WTC11 (cell line): ENCODE data around the gene RSPH9. TPM values are rescaled to one million over a fixed set of nuclear protein-coding genes. Genes with fewer than 3 reads are reported as not detected.

Experiments used
- ATAC-seq: fragments of 200-7000 bp; cut with Tn5 transposase; 2 replicates; pipeline ENCODE4 v1.10.0; 2021; ENCODE audit warnings: mild to moderate bottlenecking, moderate library complexity
- CTCF ChIA-PET: fragments of 300-600 bp; sonication (Branson Sonifier 250); formaldehyde crosslinking; loops from one replicate; lab custom pipeline; 2021; ENCODE audit warnings: antibody characterized with exemption; lab: Charles Lee
- POLR2A ChIA-PET: fragments of 350-600 bp; sonication (Branson Sonifier 250); formaldehyde crosslinking; loops from one replicate; lab custom pipeline; 2021; ENCODE audit warnings: antibody characterized with exemption; lab: Charles Lee
- DNase-seq: peaks from one replicate; pipeline ENCODE4 v3.0.0; 2021; ENCODE audit warnings: low spot score
- H3K27ac Mint-ChIP-seq: 2 replicates; pipeline ENCODE4 v1.8.0; 2021; ENCODE audit warnings: mixed read lengths
- H3K27me3 Mint-ChIP-seq: 2 replicates; pipeline ENCODE4 v1.8.0; 2021; ENCODE audit warnings: low read depth, mild to moderate bottlenecking, moderate library complexity, mixed read lengths
- H3K36me3 Mint-ChIP-seq: 2 replicates; pipeline ENCODE4 v1.8.0; 2021; ENCODE audit warnings: mixed read lengths
- H3K4me1 Mint-ChIP-seq: 2 replicates; pipeline ENCODE4 v1.8.0; 2022; ENCODE audit warnings: mixed read lengths
- H3K4me3 Mint-ChIP-seq: 2 replicates; pipeline ENCODE4 v1.8.0; 2021; ENCODE audit warnings: mild to moderate bottlenecking, moderate library complexity, mixed read lengths
- H3K9me3 Mint-ChIP-seq: 2 replicates; pipeline ENCODE4 v1.8.0; 2021; ENCODE audit warnings: mixed read lengths
- CBFB ChIP-seq: sonication (generic); formaldehyde crosslinking; IDR thresholded peaks from 2 replicates; pipeline ENCODE4 v1.8.1; 2022; ENCODE audit warnings: mild to moderate bottlenecking, low read depth, missing genetic modification reagents
- ETV6 ChIP-seq: sonication (generic); formaldehyde crosslinking; IDR thresholded peaks from 2 replicates; pipeline ENCODE4 v1.8.1; 2022; ENCODE audit warnings: mild to moderate bottlenecking, missing genetic modification reagents
- MXD4 ChIP-seq: fragments of 250-450 bp; sonication (Bioruptor Pico); IDR thresholded peaks from 2 replicates; pipeline ENCODE4 v1.8.0; 2021; ENCODE audit warnings: mild to moderate bottlenecking, moderate library complexity, borderline replicate concordance
- NFE2L1 ChIP-seq: sonication (generic); formaldehyde crosslinking; IDR thresholded peaks from 2 replicates; pipeline ENCODE4 v1.8.1; 2023; ENCODE audit warnings: missing genetic modification reagents
- OVOL2 ChIP-seq: fragments of 250-450 bp; sonication (Bioruptor Pico); IDR thresholded peaks from 2 replicates; pipeline ENCODE4 v1.9.0; 2021; ENCODE audit warnings: mild to moderate bottlenecking, borderline replicate concordance
- TEAD1 ChIP-seq: sonication (generic); formaldehyde crosslinking; IDR thresholded peaks from 2 replicates; pipeline ENCODE4 v1.8.0; 2022; ENCODE audit warnings: mild to moderate bottlenecking, missing genetic modification reagents
- ZNF423 ChIP-seq: fragments of 250-450 bp; sonication (Bioruptor Pico); IDR thresholded peaks from 2 replicates; pipeline ENCODE4 v2.1.2; 2022; ENCODE audit warnings: mild to moderate bottlenecking, moderate library complexity
- total RNA-seq: library from RNA; stranded (reverse); gene quantifications from 3 replicates; pipeline ENCODE4 v1.2.3, GENCODE V29; 2021
- TF ChIP-seq, protein P1 (sequence below): fragments of 250-450 bp; sonication (Bioruptor Pico); IDR thresholded peaks from 2 replicates; pipeline ENCODE4 v1.8.0; 2021; ENCODE audit warnings: mild to moderate bottlenecking
- TF ChIP-seq, protein P2 (sequence below): sonication (generic); formaldehyde crosslinking; IDR thresholded peaks from 2 replicates; pipeline ENCODE4 v1.8.0; 2022; ENCODE audit warnings: missing genetic modification reagents
- TF ChIP-seq, protein P3 (sequence below): fragments of 250-450 bp; sonication (Bioruptor Pico); IDR thresholded peaks from 2 replicates; pipeline ENCODE4 v1.9.0; 2021; ENCODE audit warnings: mild to moderate bottlenecking
- TF ChIP-seq, protein P4 (sequence below): sonication (generic); formaldehyde crosslinking; IDR thresholded peaks from 2 replicates; pipeline ENCODE4 v1.8.1; 2023; ENCODE audit warnings: mild to moderate bottlenecking, missing genetic modification reagents
- TF ChIP-seq, protein P5 (sequence below): sonication (generic); formaldehyde crosslinking; IDR thresholded peaks from 2 replicates; pipeline ENCODE4 v1.8.1; 2022; ENCODE audit warnings: mild to moderate bottlenecking, missing genetic modification reagents, moderate library complexity, borderline replicate concordance

RSPH9 gene
- total RNA-seq, 1 experiment from 2014 or later, result 0.35 TPM

DNA sequence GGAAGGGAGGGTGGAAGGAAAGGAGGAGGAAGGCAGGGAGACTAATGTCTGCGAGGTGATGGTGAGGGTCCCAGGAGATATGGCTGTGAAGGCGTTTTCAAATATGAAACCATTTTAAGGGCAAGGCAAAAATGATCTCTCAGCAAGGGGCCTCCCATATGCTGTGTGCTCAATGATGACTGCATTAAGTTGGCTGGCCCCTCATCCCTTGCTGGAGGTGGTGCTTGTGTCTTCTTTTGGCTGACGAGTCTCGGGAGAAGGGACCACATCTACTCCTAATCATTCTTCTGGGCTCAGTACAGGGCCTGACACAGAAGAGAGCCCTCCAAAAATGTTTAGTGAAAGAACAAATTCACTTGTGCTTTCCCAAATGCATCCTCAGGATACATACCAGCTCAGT is 65.7 kb downstream of the RSPH9 start (continued):
- no peak for TF ChIP-seq NFE2L1 (CRISPR knock-in tag)

DNA sequence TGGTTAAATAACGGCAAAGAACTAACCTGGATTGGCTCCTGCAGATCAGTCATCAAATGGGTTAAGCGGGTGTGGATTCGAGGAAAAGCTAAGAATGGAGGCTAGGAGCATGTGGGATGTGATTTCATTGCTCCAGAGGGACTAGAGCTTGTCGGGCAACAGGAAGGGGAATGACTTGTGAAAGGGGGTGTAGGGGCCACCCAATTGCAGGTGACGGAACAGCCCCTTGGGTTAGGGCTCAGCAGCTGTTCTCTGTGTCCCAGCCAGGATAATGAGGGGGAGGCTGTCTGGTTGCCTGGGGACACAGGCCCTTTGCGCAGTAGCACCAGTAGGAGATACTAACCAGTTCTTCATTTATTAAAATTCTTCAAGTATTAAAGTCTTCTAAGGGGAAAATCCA is 67.7 kb downstream of the RSPH9 start:
- H3K27me3 Mint-ChIP-seq, result no peaks in the 10 kb centered on the region; the same call in 1 of the 2 replicates
- ATAC-seq (no peak), DNase-seq (no peak)
- ChIA-PET CTCF (interaction anchor here (0.6 to 1.0 kb wide), 2 partner anchors 39 to 44 kb away, joined by 3 to 4 read pairs; no protein-coding TSS in a partner anchor), POLR2A (no interaction called here)
- TF ChIP-seq, protein P1, sequence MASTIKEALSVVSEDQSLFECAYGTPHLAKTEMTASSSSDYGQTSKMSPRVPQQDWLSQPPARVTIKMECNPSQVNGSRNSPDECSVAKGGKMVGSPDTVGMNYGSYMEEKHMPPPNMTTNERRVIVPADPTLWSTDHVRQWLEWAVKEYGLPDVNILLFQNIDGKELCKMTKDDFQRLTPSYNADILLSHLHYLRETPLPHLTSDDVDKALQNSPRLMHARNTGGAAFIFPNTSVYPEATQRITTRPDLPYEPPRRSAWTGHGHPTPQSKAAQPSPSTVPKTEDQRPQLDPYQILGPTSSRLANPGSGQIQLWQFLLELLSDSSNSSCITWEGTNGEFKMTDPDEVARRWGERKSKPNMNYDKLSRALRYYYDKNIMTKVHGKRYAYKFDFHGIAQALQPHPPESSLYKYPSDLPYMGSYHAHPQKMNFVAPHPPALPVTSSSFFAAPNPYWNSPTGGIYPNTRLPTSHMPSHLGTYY (CRISPR knock-in tag), result no peak
- TF ChIP-seq OVOL2 (CRISPR knock-in tag) (no peak), TEAD1 (no peak), MXD4 (CRISPR knock-in tag) (no peak), ETV6 (CRISPR knock-in tag) (no peak), ZNF423 (no peak), CBFB (CRISPR knock-in tag) (no peak)
- TF ChIP-seq, protein P2, sequence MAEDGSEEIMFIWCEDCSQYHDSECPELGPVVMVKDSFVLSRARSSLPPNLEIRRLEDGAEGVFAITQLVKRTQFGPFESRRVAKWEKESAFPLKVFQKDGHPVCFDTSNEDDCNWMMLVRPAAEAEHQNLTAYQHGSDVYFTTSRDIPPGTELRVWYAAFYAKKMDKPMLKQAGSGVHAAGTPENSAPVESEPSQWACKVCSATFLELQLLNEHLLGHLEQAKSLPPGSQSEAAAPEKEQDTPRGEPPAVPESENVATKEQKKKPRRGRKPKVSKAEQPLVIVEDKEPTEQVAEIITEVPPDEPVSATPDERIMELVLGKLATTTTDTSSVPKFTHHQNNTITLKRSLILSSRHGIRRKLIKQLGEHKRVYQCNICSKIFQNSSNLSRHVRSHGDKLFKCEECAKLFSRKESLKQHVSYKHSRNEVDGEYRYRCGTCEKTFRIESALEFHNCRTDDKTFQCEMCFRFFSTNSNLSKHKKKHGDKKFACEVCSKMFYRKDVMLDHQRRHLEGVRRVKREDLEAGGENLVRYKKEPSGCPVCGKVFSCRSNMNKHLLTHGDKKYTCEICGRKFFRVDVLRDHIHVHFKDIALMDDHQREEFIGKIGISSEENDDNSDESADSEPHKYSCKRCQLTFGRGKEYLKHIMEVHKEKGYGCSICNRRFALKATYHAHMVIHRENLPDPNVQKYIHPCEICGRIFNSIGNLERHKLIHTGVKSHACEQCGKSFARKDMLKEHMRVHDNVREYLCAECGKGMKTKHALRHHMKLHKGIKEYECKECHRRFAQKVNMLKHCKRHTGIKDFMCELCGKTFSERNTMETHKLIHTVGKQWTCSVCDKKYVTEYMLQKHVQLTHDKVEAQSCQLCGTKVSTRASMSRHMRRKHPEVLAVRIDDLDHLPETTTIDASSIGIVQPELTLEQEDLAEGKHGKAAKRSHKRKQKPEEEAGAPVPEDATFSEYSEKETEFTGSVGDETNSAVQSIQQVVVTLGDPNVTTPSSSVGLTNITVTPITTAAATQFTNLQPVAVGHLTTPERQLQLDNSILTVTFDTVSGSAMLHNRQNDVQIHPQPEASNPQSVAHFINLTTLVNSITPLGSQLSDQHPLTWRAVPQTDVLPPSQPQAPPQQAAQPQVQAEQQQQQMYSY (CRISPR knock-in tag), result no peak
- TF ChIP-seq, protein P3, sequence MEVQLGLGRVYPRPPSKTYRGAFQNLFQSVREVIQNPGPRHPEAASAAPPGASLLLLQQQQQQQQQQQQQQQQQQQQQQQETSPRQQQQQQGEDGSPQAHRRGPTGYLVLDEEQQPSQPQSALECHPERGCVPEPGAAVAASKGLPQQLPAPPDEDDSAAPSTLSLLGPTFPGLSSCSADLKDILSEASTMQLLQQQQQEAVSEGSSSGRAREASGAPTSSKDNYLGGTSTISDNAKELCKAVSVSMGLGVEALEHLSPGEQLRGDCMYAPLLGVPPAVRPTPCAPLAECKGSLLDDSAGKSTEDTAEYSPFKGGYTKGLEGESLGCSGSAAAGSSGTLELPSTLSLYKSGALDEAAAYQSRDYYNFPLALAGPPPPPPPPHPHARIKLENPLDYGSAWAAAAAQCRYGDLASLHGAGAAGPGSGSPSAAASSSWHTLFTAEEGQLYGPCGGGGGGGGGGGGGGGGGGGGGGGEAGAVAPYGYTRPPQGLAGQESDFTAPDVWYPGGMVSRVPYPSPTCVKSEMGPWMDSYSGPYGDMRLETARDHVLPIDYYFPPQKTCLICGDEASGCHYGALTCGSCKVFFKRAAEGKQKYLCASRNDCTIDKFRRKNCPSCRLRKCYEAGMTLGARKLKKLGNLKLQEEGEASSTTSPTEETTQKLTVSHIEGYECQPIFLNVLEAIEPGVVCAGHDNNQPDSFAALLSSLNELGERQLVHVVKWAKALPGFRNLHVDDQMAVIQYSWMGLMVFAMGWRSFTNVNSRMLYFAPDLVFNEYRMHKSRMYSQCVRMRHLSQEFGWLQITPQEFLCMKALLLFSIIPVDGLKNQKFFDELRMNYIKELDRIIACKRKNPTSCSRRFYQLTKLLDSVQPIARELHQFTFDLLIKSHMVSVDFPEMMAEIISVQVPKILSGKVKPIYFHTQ (CRISPR knock-in tag), result no peak
- TF ChIP-seq, protein P4, sequence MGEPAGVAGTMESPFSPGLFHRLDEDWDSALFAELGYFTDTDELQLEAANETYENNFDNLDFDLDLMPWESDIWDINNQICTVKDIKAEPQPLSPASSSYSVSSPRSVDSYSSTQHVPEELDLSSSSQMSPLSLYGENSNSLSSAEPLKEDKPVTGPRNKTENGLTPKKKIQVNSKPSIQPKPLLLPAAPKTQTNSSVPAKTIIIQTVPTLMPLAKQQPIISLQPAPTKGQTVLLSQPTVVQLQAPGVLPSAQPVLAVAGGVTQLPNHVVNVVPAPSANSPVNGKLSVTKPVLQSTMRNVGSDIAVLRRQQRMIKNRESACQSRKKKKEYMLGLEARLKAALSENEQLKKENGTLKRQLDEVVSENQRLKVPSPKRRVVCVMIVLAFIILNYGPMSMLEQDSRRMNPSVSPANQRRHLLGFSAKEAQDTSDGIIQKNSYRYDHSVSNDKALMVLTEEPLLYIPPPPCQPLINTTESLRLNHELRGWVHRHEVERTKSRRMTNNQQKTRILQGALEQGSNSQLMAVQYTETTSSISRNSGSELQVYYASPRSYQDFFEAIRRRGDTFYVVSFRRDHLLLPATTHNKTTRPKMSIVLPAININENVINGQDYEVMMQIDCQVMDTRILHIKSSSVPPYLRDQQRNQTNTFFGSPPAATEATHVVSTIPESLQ (CRISPR knock-in tag), result no peak
- TF ChIP-seq, protein P5, sequence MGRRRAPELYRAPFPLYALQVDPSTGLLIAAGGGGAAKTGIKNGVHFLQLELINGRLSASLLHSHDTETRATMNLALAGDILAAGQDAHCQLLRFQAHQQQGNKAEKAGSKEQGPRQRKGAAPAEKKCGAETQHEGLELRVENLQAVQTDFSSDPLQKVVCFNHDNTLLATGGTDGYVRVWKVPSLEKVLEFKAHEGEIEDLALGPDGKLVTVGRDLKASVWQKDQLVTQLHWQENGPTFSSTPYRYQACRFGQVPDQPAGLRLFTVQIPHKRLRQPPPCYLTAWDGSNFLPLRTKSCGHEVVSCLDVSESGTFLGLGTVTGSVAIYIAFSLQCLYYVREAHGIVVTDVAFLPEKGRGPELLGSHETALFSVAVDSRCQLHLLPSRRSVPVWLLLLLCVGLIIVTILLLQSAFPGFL (CRISPR knock-in tag), result no peak
- peaks cover 34% of the 10 kb centered on the region for H3K4me1 Mint-ChIP-seq
- no peaks in the 10 kb centered on the region for H3K36me3 Mint-ChIP-seq
- H3K27ac Mint-ChIP-seq, result no peak overlapping the region
- no peaks in the 10 kb centered on the region for H3K9me3 Mint-ChIP-seq
- no peak overlapping the region for H3K4me3 Mint-ChIP-seq
